GM21360 (cell line): ENCODE measurements around the gene MSANTD3.
"Not testable (repeated sequence)": the region's sequence is repeated elsewhere in the genome, so short reads cannot be mapped to it uniquely, and the experiment has no call there.

Experiments
- ATAC-seq: cut with Tn5 transposase; IDR thresholded peaks from one replicate; pipeline ENCODE4 v1.9.1; 2021; ENCODE audit warnings: mild to moderate bottlenecking, moderate library complexity; ENCODE audit not compliant: unreplicated experiment

MSANTD3 gene

DNA sequence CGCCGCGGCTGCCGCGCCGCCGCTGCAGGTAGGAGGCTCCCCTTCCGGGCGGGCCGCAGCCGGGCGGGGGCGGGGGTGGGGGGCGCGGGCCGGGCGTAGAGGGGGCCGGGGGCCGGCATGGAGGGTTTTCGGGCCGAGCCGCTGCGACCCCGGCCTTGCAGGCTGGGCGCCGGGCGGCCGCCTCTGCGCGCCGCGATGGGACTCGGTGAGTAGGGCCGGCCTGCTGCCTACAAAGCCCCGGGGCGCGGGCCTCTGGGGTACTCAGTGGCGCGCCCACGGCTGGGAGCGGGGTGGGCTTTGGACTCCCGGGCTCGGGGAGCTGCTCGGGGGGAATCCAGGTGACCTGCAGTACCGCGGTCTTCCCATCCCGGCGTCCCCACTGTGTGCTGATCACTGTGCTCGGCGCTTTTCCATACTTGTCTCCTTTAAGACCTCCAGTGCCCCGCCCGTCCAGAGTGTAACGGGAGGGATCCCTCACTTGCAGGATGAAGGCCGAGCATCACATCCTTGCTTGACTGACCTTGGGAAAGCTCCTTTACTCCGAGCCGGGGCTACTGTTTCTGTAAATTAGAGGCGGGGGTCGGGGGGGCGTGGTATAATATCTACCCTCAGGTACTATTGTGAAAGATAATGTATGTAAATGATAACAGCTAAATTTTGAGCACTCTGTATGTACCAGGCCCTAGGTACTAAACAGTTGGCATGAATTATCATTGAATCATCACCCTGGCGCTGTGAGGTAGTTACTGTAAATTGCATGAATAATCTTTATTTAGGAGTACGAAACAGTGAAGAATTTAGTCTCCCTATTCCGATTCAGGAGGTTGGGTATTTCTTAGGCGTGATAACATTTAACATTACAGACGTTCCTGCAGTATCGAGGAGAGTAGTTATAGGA, 672 bp downstream of the MSANTD3 start:
- ATAC-seq, result peak; percentile 47

GRCh38 chr9:100428871-100429654, 2.1 kb downstream of the MSANTD3 start:
- ATAC-seq, result no peak

DNA sequence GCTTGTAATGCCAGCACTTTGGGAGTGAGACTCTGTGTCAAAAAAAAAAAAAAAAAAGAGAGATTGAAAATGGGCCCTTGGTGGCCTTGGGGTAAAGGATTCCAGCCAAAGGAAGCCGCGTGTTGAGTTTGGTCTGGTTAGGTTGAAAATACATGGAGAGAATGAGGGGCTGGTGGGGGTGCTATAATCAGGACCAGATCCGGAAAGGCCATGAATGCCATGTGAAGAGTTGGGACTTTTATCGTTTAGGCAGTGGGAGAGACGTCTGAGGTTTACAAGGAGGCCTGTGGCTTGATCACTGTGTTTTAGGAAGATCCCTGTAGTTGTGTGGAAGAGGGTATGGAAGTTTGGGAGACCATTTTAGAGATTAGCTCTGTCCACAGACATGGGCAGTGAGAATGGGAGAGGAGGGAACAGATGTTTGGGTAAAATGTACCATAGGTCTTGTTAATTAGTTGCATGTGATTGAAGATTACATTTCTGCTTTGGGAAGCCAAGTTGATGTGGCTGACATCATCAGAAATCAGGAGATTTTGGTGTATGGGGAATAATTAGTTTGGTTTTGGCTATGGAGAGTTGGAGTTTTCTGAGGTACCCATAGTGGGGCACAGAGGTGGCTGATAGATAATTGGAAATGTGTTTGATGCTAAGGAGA, 3.5 kb downstream of the MSANTD3 start:
- no peak for ATAC-seq

- no peak for ATAC-seq
These were observed 4.9 kb downstream of the MSANTD3 start for GRCh38 chr9:100431886-100432285.

DNA sequence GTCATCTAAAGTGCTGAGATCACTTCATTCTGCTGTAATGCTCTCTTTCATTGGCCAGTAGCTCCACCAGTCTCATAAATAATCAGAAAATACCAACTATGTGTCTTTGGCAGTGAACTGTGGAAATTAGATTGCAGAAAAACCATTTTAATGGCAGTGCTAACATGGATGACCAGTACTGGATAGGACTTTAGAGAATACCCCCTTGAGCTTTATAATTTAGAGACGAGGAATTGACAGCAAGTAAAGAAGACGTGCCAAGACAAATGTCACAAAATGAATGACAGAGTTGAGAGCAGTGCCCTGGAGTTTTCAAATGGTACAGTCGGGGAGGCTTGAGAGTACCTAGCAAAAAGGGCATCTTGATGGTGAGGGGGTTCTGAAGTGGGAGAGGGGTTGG, 5.8 kb downstream of the MSANTD3 start:
- ATAC-seq, result no peak

DNA sequence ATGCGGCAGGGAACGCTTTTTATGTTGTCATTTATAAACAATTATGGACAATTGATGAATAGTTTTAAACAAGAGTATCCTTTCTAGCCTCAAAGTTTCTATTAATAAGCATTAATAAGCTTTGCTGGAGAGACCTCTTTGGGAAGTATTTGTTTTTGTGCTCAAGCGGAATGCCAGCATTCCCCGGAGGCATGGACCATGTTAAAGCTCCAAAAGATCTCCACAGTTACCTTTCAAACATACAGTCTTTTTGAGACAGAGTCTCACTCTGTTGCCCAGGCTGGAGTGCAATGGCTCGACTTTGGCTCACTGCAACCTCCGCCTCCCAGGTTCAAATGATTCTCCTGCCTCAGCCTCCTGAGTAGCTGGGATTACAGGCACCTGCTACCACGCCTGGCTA, 9.6 kb downstream of the MSANTD3 start:
- no peak for ATAC-seq

GRCh38 chr9:100437860-100438805, 11.2 kb downstream of the MSANTD3 start:
- peak; percentile 74 for ATAC-seq

DNA sequence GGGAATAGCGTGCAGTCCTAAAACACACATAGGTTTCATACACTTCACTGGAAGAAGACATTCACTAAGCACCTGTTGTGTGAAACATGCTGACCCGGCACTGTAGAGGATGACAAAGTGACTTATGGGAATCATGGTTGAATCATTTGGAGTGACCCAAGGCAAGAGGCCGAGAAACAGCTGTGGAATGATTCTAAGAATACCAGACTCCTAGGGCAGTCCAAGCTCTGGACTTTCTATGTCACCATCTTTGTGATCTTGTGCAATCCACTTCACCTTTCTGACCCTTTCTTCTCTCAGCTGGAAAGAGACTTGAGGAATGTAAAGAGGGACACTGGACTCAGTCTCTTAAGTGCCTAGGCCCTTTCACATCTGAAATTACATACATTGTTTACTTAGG, 13.1 kb downstream of the MSANTD3 start:
- no peak for ATAC-seq

DNA sequence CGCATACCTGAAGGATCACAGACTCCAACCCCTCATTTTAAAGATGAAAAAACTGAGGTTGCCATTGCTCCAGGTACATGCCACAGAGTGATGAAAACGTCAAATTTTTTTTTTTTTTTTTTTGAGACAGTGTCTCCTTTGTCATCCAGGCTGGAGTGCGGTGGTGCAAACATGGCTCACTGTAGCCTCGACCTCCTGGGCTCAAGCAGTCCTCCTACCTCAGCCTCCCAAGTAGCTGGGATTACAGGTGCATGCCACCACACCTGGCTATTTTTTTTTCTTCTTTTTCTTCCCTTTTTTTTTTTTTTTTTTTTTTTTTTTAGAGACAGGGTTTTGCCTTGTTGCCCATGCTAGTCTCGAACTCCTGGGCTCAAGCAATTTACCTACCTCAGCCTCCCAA, 13.5 kb downstream of the MSANTD3 start:
- not testable (repeated sequence) for ATAC-seq

DNA sequence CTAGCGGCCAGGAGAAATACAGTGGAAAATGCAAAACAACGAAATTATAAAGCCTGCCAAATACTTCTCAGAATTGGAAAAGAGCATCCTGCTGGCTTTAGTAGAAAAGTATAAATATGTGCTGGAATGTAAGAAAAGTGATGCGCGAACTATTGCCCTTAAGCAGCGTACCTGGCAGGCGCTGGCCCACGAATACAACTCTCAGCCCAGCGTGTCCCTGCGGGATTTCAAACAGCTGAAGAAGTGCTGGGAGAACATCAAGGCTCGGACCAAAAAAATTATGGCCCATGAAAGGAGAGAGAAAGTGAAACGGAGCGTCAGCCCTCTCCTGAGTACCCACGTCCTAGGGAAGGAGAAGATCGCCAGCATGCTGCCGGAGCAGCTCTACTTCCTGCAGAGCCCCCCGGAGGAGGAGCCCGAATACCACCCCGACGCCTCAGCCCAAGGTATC, 15.0 kb downstream of the MSANTD3 start:
- no peak for ATAC-seq

- ATAC-seq, result no peak
These were observed 17.1 kb downstream of the MSANTD3 start for GRCh38 chr9:100443781-100444768.

DNA sequence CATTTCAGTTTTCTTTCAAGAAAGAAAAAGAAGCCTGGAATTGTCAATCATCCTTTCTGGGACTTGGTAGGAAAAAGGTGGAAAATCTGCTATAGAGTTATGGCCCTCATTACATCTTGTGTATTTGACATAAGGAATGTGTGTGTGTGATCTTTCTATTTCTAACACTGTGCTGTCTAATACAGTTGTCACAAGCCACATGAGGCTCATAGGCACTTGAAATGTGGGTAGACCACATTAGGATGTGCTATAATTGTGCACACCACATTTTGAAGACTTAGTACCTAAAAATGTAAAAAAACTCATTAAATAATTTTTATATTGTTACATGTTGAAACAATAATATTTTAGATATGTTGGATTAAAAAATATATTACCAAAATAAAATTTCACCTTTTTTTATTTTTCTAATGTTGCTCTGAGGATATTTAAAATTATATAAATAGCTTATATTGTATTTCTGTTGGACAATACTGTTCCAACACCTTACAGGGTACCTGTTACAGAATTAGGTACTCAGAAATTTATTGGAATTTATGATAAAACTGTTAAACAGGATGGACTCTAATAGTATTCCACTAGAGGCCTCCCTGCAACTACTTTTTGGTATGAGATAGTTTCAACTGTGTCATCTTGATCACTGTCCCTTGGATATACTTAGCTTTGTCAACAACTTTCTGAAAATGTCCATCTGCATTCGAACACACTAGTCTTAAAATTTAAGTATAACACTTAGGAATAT, 18.4 kb downstream of the MSANTD3 start:
- no peak for ATAC-seq

DNA sequence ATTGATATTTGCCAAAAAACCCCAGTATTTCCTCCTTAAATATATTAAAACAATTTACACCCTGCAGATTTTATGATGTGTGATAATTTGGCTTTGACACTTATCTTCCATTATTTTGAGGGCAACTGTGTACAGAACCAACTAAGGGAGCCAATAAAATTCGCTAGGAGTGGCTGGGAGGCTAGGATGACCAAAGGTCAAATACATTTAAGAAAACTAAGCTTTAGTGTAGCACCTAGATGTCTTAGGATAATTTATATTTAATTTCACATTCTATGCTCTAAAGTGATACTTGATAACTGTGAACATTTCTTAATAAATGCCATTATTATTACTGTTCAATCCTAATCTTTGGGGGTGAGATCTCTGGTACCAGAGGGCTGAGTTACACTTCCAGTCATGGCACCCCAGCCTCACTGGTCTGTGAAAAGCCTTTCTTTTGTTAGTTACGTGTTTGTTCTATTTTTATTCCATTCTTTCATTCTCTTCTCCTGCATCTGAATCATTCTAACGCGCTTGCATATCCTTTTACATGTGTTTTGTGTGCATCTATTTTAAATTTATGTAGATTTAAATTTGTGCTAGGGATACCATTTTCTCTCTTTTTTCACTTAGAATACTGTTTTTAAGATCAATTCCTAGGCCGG, 19.1 kb downstream of the MSANTD3 start:
- ATAC-seq, result no peak

DNA sequence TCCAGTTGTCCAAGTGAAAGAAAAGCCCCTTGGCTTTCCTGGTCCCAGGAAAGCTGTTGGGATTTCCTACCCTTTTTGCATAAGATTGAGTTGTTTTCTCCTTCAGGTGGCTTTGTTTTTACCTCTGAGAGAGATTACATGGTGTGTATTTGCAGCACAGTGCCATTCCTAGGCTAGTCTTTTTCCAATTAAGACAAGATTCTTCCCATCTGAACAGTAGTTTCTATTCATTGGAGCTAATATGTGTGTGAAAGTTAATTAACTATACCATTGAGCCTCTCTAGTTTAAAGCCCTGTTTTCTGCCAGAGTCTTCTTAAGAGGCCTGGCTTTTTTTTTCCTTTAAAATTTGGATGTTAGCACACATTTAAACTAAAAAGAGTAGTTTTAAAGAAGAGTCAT, 20.1 kb downstream of the MSANTD3 start:
- no peak for ATAC-seq

DNA sequence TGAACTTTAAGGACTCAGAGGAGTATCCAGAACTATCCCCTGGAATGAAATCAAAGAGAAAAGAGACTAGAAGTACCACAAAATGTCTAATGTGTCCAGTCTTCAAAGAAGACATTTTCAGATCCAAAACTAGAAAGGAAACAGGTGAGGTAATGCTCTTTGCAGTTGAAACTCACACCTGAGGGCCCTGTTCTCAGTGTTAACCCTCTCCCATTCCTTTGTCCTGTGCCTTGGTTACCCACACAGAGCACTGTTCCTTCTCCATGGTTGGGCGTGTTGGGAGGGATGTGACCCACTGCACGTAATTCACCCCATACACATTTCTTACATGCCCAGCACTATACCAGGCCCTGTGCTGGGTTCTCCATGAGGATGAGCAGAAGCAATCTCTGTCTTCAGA, 21.3 kb downstream of the MSANTD3 start:
- ATAC-seq, result no peak

GRCh38 chr9:100449420-100449819, 22.5 kb downstream of the MSANTD3 start:
- peak; percentile 61 for ATAC-seq

- no peak for ATAC-seq
These were observed 26.0 kb downstream of the MSANTD3 start for GRCh38 chr9:100452894-100453293.

DNA sequence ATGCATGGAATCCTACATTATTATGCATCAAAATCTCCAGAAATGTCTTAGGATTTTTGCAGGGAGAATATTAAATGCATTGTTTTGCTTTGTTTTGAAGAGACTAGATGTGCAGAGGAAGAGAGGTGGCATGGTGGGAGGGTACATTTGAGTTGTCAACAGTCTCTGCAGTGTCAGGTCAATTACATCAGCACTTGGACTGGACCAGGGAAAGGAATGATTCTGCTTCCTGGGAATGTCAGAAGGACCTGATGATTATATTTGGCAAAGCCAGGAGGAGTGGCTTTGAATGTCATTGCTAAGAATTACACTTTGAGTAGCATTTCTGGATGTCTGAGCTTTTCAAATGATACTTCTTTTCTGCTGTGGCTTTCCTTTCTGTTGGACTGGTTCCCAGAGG, 28.5 kb downstream of the MSANTD3 start:
- ATAC-seq, result no peak
